HG02798 (cell line): ENCODE data around the gene CUEDC1.

Source experiments
- ATAC-seq: cut with Tn5 transposase; IDR thresholded peaks from one replicate; pipeline ENCODE4 v1.9.1; 2021; ENCODE audit warnings: mild to moderate bottlenecking; ENCODE audit not compliant: unreplicated experiment, poor library complexity

Gene CUEDC1

GRCh38 chr17:57885148-57885915, 69.9 kb downstream of the CUEDC1 start:
- no peak for ATAC-seq

DNA sequence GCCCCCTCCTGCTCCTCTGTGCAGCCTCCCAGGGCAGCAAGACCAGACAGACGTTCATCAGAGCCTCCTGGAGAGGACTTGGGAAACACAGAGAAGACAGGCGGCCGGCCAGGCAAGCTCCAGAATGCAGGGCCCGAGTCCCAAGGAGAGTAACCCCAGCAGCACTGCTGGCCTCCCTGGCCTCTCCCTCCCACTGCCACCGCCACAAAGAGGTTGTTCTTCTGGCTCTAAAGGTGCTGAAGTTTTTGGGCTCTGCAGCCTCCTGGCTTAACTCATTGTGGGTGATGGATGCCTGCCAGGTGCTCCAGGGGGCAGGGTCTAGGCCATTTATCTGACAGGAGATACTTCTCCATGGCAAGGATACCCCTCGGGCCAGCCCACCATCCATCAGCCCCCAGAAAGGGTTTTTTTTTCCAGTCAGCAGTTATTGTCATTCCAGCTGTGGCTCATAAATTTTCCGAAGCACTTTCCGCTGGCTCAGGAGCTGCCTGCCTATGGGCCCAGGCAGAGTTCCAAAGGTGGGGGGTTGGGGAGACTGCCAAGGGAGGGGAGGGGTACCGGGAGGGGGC, 73.3 kb downstream of the CUEDC1 start:
- no peak for ATAC-seq

GRCh38 chr17:57881143-57881542, 74.1 kb downstream of the CUEDC1 start:
- ATAC-seq: no peak

DNA sequence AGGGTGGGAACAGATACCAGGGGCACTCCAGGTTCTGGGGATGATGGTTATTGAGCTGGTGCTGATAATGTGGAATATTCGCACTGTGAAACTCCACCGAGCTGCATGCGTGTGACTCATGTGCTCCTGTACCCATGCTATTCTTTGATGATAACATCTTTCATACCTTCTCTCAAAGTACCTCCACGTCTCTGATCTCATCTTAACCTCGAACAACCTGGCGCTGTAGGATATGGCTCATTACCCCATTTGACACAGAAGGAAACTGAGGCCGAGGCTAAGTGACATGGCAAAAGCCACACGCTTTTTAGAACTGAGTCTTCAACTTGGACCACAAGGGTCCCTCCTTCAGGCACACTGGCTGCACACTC, 75.1 kb downstream of the CUEDC1 start:
- no peak for ATAC-seq

DNA sequence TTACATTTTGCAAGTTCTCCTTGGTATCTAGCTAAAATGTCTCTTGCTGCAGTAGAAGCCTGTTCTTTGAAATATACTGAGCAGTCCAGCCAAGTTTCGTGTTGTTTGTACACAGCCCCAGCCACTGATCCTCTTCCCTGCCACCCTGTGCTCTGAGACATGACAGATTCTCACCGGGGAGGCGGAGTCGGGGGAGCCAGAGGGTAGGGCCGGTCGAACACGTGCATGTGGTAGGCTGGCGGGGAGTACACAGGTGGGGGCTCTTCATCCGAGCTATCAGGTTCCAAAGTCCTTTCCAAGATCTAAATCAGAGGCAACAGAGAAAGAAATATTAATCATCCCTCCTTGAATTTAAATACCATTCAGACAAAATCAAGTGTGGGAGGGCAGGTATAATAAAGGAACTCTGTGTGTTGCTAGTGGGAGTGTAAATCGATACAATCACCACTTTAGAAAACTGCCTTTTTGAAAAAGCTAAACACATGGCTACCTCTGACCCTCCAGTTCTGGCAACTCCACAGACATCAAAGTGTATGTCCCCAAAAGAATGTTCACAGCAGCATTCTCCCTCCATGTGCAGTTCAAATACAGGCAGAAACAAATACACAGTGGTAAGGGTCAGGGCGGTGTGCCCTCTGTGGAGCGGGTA, 75.7 kb downstream of the CUEDC1 start:
- ATAC-seq: no peak

- ATAC-seq: no peak
Measured at GRCh38 chr17:57877803-57878377, 77.3 kb downstream of the CUEDC1 start.

- no peak for ATAC-seq
Measured at GRCh38 chr17:57876866-57877237, 78.4 kb downstream of the CUEDC1 start.

GRCh38 chr17:57876023-57876865, 79.0 kb downstream of the CUEDC1 start:
- ATAC-seq: no peak

DNA sequence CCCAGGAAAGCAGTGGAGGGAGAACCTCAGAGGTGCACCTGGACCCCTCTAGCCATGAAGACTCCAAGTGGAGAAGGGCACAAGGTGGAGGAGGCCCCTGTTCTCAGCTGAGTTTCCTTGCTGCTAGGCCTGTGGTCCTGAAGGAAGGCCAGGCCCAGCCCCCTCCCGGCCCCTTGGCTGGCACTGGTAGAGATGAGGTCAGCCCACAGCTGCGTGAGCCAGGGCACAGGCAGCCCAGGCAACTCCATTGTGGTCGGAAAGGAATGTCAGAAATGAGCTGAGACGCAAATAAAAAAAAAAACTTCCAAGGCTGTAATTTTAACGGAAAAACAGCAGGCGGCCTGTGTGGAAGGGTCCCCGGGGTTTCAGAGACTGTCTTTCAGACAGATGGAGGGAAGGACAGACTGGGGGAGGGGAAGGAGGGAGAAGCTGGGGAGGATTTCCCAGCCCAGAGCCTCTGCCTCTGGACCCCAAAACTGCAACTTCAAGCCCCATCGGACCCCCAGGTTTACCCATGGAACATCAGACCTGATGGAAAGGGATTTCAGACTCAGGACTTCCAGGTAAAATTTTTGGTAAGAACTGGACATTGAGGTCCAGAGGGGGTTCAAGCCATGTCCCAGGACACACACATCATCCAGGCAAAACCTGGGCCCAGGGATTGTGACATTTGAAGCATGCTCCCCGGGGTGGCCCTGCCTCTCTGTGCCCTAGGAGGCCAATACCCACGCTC, 79.8 kb downstream of the CUEDC1 start:
- ATAC-seq: no peak

DNA sequence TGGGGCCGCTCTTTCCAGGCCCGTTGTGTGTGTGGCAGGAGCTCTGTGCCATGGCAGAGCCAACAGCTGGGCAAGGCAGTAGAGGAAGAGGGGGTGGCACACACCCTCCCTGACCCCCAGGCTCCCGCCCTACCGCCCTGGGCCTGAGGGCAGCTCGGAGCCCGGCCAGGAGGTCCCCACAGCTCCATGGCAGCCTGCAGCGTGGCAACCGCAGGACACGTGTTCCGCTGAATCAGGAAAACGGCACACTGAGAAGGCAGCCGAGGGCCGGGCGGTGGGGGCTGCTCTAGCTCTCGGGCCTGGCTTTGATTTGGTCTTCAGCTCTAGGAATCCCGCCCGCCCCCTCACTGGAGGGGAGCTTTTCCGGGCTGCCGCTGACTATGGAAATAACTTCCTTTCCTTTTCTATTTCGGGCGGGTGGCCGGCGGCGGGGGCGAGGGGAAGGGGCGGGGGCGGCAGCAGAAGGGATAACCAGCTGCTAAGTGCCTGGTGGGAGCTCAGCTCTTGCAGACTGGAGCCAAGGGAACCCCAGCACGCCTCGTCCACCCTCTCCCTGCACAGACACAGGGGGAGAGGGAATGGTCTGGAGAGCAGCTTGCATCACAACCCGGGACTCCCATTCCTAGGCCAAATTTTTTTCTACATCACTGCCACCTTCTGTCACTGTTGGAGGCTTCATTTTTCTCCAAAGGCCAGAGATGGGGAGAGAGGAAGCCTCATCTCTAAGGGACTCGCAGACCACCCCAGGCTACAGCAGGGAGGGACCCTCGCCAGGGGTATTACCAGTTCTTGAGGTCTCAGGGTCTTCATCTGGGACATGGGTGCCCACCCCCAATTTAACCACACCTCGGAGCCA, 80.5 kb downstream of the CUEDC1 start:
- ATAC-seq: no peak

DNA sequence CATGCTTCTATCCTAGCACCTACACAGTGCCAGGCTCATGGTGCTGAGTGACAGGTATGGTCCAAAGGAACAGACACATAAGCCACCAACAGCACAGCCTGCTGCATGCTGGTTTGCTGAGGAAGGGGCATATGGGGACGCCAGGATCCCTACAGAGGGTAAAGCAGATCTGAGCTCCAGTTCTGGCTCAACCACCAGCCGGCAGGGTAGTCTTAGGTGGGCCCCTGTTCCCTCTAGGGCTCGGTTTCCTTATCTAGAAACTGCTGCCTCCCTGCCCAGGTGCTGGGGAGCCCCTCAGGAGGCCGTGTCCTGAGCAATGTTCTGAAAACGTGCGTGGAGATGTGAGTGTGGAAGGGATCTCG, 81.2 kb downstream of the CUEDC1 start:
- ATAC-seq: no peak

DNA sequence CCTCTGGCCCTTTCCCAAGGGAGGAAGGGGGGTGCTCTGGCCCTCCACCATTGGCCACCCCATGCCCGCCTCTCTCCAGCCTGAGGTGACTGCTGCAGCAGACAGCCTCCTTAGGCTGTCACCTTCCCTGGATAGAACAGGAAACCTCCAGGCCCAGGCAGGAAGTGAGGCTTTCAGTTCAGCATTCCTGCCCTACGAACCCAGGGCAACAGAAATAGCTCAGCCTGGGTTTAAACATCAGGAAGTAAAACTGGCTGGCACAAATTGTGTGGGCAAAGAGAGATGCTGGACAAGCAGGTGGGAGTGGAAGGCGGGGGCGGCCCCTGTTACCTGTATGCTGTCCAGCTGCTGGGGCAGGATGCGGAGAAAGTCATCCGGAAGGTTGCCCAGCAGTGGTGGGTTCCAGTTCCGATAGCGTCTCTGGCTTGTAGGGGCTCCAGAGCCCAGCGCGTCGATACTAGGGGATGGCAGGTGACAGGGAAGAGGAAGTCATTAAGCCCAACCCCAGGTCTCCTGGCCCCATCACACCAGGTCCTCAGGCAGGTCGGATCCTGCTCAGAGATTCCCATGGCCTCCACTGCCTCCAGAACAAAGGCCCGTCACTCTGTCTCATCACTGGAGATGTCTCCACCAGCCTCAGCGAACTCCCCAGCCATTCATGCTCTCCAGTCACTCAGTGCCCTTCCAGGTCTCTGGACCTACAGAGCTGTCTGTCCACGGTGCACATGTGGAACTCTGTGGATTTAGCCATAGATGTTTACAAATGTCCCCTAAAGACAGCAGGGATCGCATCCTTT, 81.8 kb downstream of the CUEDC1 start:
- ATAC-seq: no peak

DNA sequence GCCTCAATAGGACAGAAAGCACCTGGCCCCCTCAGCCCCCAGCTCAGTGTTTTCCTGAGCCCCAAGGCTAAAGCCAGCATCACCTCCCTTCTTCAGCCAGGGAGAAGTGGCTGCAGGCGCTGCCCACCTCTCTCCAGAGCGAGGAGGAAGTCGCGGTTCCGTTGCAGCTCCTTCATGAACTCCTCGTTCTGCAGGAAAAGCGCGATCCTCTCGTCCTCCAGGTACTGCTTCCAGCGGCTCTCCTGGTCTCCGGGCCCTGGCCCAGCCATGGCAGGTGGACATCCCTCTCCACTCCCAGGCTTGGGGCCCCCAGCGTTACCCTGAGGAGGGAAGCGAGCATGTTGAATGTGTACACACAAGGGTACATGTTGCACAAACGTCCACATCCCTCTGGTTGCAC, 82.7 kb downstream of the CUEDC1 start:
- no peak for ATAC-seq

- no peak for ATAC-seq
Measured at GRCh38 chr17:57871863-57872262, 83.3 kb downstream of the CUEDC1 start.

DNA sequence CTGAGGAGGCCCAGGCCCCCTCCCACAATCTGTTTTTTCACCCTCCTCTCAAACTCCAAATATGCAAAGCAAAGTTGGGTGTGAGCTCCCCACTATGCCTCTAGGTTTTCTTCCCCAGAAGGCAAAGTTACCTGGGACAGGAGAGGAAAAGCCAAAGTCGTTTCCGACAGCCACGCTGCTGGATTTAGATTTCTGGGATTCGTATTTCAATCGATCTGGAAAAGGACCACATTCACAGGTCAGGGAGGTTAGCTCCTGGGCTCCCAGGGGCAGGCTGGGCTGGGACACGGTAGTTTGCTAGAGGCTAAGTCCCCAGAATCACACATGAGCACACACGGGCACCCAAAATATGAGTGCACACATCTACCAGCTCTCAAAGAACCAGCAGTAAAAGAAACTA, 84.1 kb downstream of the CUEDC1 start:
- ATAC-seq: no peak

DNA sequence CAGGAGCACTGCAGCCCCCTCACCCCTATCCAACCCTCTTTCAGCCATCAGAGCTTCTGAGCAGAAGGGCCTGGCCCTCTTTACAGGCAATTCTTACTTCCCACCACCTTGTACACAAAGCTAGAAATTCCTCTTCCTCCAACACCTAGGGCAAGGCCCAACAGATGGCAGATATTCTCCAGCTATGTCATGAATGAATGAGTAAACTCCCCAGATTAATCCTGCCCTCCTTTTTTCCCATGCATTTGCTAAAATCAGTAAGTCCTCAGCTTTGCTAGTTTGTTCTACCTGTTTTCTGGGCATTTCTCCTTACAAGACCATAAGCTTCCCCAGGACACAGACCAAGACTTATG, 85.0 kb downstream of the CUEDC1 start:
- no peak for ATAC-seq

DNA sequence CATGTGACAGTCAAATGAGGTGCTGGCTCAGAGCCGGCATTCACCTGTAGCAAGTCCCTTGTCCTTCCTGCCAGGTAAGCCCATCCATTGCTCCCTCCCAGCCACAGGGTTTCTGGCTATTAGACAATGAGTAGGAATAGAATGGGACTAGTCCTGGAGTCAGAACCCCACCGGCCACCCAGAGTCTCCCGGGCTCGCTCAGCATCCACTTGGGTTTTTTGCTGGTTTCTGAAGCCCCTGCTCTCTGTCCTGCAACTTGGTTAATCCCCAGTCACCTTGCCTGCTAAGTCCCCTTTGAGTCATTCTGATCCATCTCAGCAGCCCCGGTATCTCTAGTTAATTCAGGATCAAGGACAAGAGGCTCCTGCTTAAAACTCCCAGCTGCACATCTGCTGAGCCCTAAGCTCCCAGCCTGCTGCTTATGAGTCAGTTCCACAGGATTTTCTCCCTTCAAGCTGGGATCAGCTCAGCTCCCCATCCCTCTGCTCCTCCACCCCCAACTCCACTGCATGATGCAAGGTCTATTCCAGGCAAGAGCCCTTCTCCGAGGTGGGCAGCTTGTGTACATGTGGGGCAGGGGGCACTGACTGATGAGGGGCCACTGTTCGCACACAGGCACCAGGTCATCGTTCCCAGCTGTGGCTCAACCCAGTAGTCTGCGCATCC, 85.5 kb downstream of the CUEDC1 start:
- ATAC-seq: no peak
